CD14-positive monocyte (primary cell): ENCODE data around the gene BRIP1. TPM values are rescaled to one million over a fixed set of nuclear protein-coding genes. Genes with fewer than 3 reads are reported as not detected.

Experiments
- DNase-seq, 3 donors: peaks; one replicate each; pipeline ENCODE4 v3.0.0-alpha.2; 2011 to 2022
- H2AFZ ChIP-seq: 2 replicates; pipeline ENCODE4 v1.6.0; 2012; ENCODE audit warnings: mild to moderate bottlenecking, low read depth, low read length, inconsistent platforms; ENCODE audit not compliant: insufficient read depth, poor library complexity, severe bottlenecking
- H3K27ac ChIP-seq, 2 donors: 1 replicate in 1 of 2; 2 replicates in 1 of 2; pipeline ENCODE4 v1.5.1; 2012 to 2013; ENCODE audit warnings: low read length in 2 of 2, control low read depth in 1 of 2, inconsistent platforms in 1 of 2, low read depth in 1 of 2, mild to moderate bottlenecking in 1 of 2
- H3K27me3 ChIP-seq, 2 donors: one replicate each; pipeline versions ENCODE4 v1.6.0 to v1.6.1; 2011 to 2013; ENCODE audit warnings: low read length in 2 of 2; ENCODE audit not compliant: control insufficient read depth in 2 of 2, insufficient read depth in 2 of 2
- H3K36me3 ChIP-seq, 2 donors: replicated peaks in 1 of 2; 1 replicate in 1 of 2; 2 replicates in 1 of 2; pipeline versions ENCODE4 v1.5.1 to v1.6.1; 2012 to 2013; ENCODE audit warnings: low read length in 2 of 2, control low read depth in 1 of 2, inconsistent platforms in 1 of 2, mild to moderate bottlenecking in 1 of 2; ENCODE audit not compliant: insufficient read depth in 2 of 2, control insufficient read depth in 1 of 2
- H3K4me1 ChIP-seq, 2 donors: 1 replicate in 1 of 2; 2 replicates in 1 of 2; pipeline versions ENCODE4 v1.5.1 to v1.6.1; 2012 to 2013; ENCODE audit warnings: low read length in 2 of 2, control low read depth in 1 of 2, inconsistent platforms in 1 of 2, mild to moderate bottlenecking in 1 of 2, moderate library complexity in 1 of 2; ENCODE audit not compliant: insufficient read depth in 2 of 2, control insufficient read depth in 1 of 2
- H3K4me2 ChIP-seq: replicated peaks from 2 replicates; pipeline ENCODE3; 2012; ENCODE audit warnings: low read length, moderate library complexity, mild to moderate bottlenecking; ENCODE audit not compliant: poor library complexity, severe bottlenecking; ENCODE audit errors: extremely low read depth
- H3K4me3 ChIP-seq, 3 experiments: fragments of 200-600 bp in 1 of 3; sonication (generic) in 1 of 3; replicated peaks in 1 of 3; 1 replicate in 2 of 3; 2 replicates in 1 of 3; pipeline ENCODE4 v1.5.1; 2011 to 2013; ENCODE audit warnings: low read length in 3 of 3, mild to moderate bottlenecking in 3 of 3, control low read depth in 2 of 3, low read depth in 2 of 3, inconsistent platforms in 1 of 3, moderate library complexity in 1 of 3
- H3K79me2 ChIP-seq: 2 replicates; pipeline ENCODE4 v1.6.0; 2012; ENCODE audit warnings: mild to moderate bottlenecking, control low read depth, inconsistent platforms, low read length, moderate library complexity; ENCODE audit not compliant: insufficient read depth
- H3K9ac ChIP-seq: 2 replicates; pipeline ENCODE4 v1.6.0; 2017; ENCODE audit warnings: low read length, mild to moderate bottlenecking; ENCODE audit not compliant: insufficient read depth, poor library complexity, severe bottlenecking
- H3K9me3 ChIP-seq, 2 donors: replicated peaks in 1 of 2; 1 replicate in 1 of 2; 2 replicates in 1 of 2; pipeline versions ENCODE4 v1.5.1 to v1.6.1; 2012 to 2013; ENCODE audit warnings: low read length in 2 of 2, control low read depth in 1 of 2; ENCODE audit not compliant: control insufficient read depth in 1 of 2, insufficient read depth in 1 of 2
- H4K20me1 ChIP-seq: 2 replicates; pipeline ENCODE4 v1.6.0; 2012; ENCODE audit warnings: mild to moderate bottlenecking, low read length, control low read depth, moderate library complexity; ENCODE audit not compliant: insufficient read depth
- H3K27ac Mint-ChIP-seq, 7 donors: one replicate each; pipeline ENCODE4 v1.8.0; 2020; ENCODE audit warnings: mild to moderate bottlenecking in 7 of 7, mixed read lengths in 7 of 7, moderate library complexity in 6 of 7, inconsistent platforms in 2 of 7
- H3K27me3 Mint-ChIP-seq, 3 donors: one replicate each; pipeline ENCODE4 v1.8.0; 2021 to 2022; ENCODE audit warnings: low read depth in 3 of 3, mild to moderate bottlenecking in 3 of 3, mixed read lengths in 3 of 3, moderate library complexity in 3 of 3, inconsistent platforms in 1 of 3
- H3K36me3 Mint-ChIP-seq, 2 donors: one replicate each; pipeline ENCODE4 v1.8.0; 2020; ENCODE audit warnings: mixed read lengths in 2 of 2, inconsistent platforms in 1 of 2, mild to moderate bottlenecking in 1 of 2
- H3K4me1 Mint-ChIP-seq: one replicate; pipeline ENCODE4 v1.8.0; 2020; ENCODE audit warnings: mild to moderate bottlenecking, mixed read lengths
- H3K4me3 Mint-ChIP-seq, 2 donors: one replicate each; pipeline ENCODE4 v1.8.0; 2020; ENCODE audit warnings: mild to moderate bottlenecking in 2 of 2, mixed read lengths in 2 of 2, moderate library complexity in 1 of 2
- H3K9me3 Mint-ChIP-seq, 7 donors: one replicate each; pipeline ENCODE4 v1.8.0; 2020 to 2022; ENCODE audit warnings: mixed read lengths in 7 of 7, mild to moderate bottlenecking in 6 of 7, moderate library complexity in 6 of 7, inconsistent platforms in 2 of 7
- CTCF ChIP-seq: fragments of 200-600 bp; IDR thresholded peaks from one replicate; pipeline ENCODE4 v1.8.0; 2022; ENCODE audit warnings: antibody characterized with exemption, mild to moderate bottlenecking
- WGBS: methylation state at CpG from one replicate; pipeline ENCODE4 v1.1.5; 2013; ENCODE audit warnings: missing lambda C conversion rate; ENCODE audit not compliant: insufficient coverage; 5-methylcytosine and 5-hydroxymethylcytosine counted together
- intact Hi-C, 2 donors: fragments of 100-400 bp; cut with micrococcal nuclease; formaldehyde crosslinking; loops; one replicate each; pipeline versions ENCODE4 v1.15.0 to v1.15.1; 2023
- polyA plus RNA-seq, 3 donors: library from polyadenylated mRNA; depleted of rRNA in 1 of 3; unstranded in 2 of 3; stranded (reverse) in 1 of 3; fragments of 300-500 nt in 2 of 3; fragments of >200 nt in 1 of 3; fragmentation: Illumina TruSeq in 2 of 3; gene quantifications; 1 replicate in 2 of 3; 2 replicates in 1 of 3; pipeline ENCODE4 v1.2.3, GENCODE V29; 2012 to 2021

BRIP1 gene
- polyA plus RNA-seq, 3 donors: 0.11 to 0.12 TPM; not detected in 1

- H3K4me2 ChIP-seq: no peak overlapping the region
- H3K36me3 Mint-ChIP-seq: peaks cover 5 to 20% of the 10 kb centered on the region in 2 donors
- no peak for TF ChIP-seq CTCF
- no CpG with 5 or more reads among the region's 3 CpGs for WGBS
- no peak overlapping the region for H3K9ac ChIP-seq
- no peak for DNase-seq
- no peaks in the 10 kb centered on the region for H3K9me3 ChIP-seq
- peaks cover 0 to 5% (median 1%) of the 10 kb centered on the region in 7 donors for H3K9me3 Mint-ChIP-seq
- H2AFZ ChIP-seq: no peak overlapping the region
- no peak overlapping the region for H3K4me3 Mint-ChIP-seq
- no peaks in the 10 kb centered on the region for H4K20me1 ChIP-seq
- intact Hi-C loops: no loop called here
- H3K79me2 ChIP-seq: no peaks in the 10 kb centered on the region
- no peaks in the 10 kb centered on the region for H3K36me3 ChIP-seq
- H3K27me3 Mint-ChIP-seq: no peaks in the 10 kb centered on the region
- H3K27ac ChIP-seq: no peak overlapping the region
- H3K4me3 ChIP-seq: no peak overlapping the region
- H3K27ac Mint-ChIP-seq: no peak overlapping the region
- H3K4me1 Mint-ChIP-seq: no peaks in the 10 kb centered on the region
- no peaks in the 10 kb centered on the region for H3K4me1 ChIP-seq
- no peaks in the 10 kb centered on the region for H3K27me3 ChIP-seq
Observed at GRCh38 chr17:61832463-61832862, 30.9 kb downstream of the BRIP1 start.

- Histone ChIP-seq H3K79me2 (no peaks in the 10 kb centered on the region), H4K20me1 (no peaks in the 10 kb centered on the region), H3K4me2 (no peak overlapping the region), H3K4me3 (no peak overlapping the region), H3K9ac (no peak overlapping the region), H3K36me3 (no peaks in the 10 kb centered on the region), H3K4me1 (no peaks in the 10 kb centered on the region), H3K27ac (no peak overlapping the region), H3K27me3 (no peaks in the 10 kb centered on the region), H2AFZ (no peak overlapping the region), H3K9me3 (no peaks in the 10 kb centered on the region)
- H3K4me3 Mint-ChIP-seq: no peak overlapping the region
- H3K27me3 Mint-ChIP-seq: no peaks in the 10 kb centered on the region
- peaks cover 0 to 6% (median 1%) of the 10 kb centered on the region in 7 donors for H3K9me3 Mint-ChIP-seq
- peaks cover 14 to 32% of the 10 kb centered on the region in 2 donors for H3K36me3 Mint-ChIP-seq
- intact Hi-C loops: no loop called here
- H3K4me1 Mint-ChIP-seq: no peaks in the 10 kb centered on the region
- 100% methylated on average over 1 of the region's 1 CpG for WGBS
- no peak overlapping the region for H3K27ac Mint-ChIP-seq
- TF ChIP-seq CTCF: no peak
- no peak for DNase-seq
Observed at GRCh38 chr17:61831099-61831498, 32.2 kb downstream of the BRIP1 start.
